Thymus (tissue), 14 donors: ENCODE results near the gene FMN2. TPM values are rescaled to one million over a fixed set of nuclear protein-coding genes. Genes with fewer than 3 reads are reported as not detected.

Experiments used
- DNase-seq, 9 donors: peaks; one replicate each; pipeline ENCODE4 v3.0.0-alpha.2; 2013; ENCODE audit warnings: low spot score in 9 of 9, low read depth in 6 of 9, missing footprints in 1 of 9
- H3K27ac ChIP-seq, 2 donors: one replicate each; pipeline ENCODE4 v1.5.1; 2013; ENCODE audit warnings: control low read depth in 1 of 2, low read depth in 1 of 2, low read length in 1 of 2, mild to moderate bottlenecking in 1 of 2, moderate library complexity in 1 of 2
- H3K27me3 ChIP-seq, 2 donors: one replicate each; pipeline ENCODE4 v1.5.1; 2013; ENCODE audit warnings: low read length in 1 of 2; ENCODE audit not compliant: control insufficient read depth in 2 of 2, insufficient read depth in 1 of 2
- H3K36me3 ChIP-seq, 2 donors: one replicate each; pipeline ENCODE4 v1.5.1; 2013; ENCODE audit warnings: low read length in 1 of 2, mild to moderate bottlenecking in 1 of 2, moderate library complexity in 1 of 2; ENCODE audit not compliant: control insufficient read depth in 2 of 2, insufficient read depth in 2 of 2
- H3K4me1 ChIP-seq, 2 donors: one replicate each; pipeline ENCODE4 v1.5.1; 2013; ENCODE audit warnings: low read length in 2 of 2; ENCODE audit not compliant: control insufficient read depth in 2 of 2, insufficient read depth in 2 of 2
- H3K4me3 ChIP-seq, 2 donors: one replicate each; pipeline ENCODE4 v1.5.1; 2013; ENCODE audit warnings: low read length in 2 of 2, control low read depth in 1 of 2, mild to moderate bottlenecking in 1 of 2
- H3K9me3 ChIP-seq, 2 donors: one replicate each; pipeline ENCODE4 v1.5.1; 2013; ENCODE audit warnings: low read length in 1 of 2, mild to moderate bottlenecking in 1 of 2; ENCODE audit not compliant: control insufficient read depth in 2 of 2, insufficient read depth in 1 of 2
- WGBS: extraction: QIAGEN DNeasy Blood & Tissue Kit; methylation state at CpG from one replicate; pipeline ENCODE4 v1.1.7; 2013; 5-methylcytosine and 5-hydroxymethylcytosine counted together
- long read RNA-seq, 10 donors: transcript quantifications; one replicate each; lab custom pipeline, GENCODE V29; 2026
- polyA plus RNA-seq: library from polyadenylated mRNA; stranded (reverse); fragments of 200-250 nt; gene quantifications from one replicate; pipeline ENCODE4 v1.2.3, GENCODE V29; 2013
- total RNA-seq: library from RNA; stranded (reverse); fragments of 120-200 nt; gene quantifications from one replicate; pipeline ENCODE4 v1.2.4, GENCODE V29; 2013
- donor health status: healthy.

FMN2 gene
- total RNA-seq: 0.24 TPM
- polyA plus RNA-seq: 0.14 TPM
- long read RNA-seq, donor 1: 0 reads
- long read RNA-seq, donor 2: 0 reads
- long read RNA-seq, donor 3: 0 reads
- long read RNA-seq, donor 4: 0 reads
- long read RNA-seq, donor 5: 0 reads
- long read RNA-seq, donor 6: 0 reads
- long read RNA-seq, donor 7, partial matches to known transcripts: 6 of 6 reads
- long read RNA-seq, donor 7, other reads (novel, unspliced or antisense): 0 of 6 reads
- long read RNA-seq, donor 8: 0 reads
- long read RNA-seq, donor 9: 0 reads
- long read RNA-seq, donor 10: 0 reads

DNA sequence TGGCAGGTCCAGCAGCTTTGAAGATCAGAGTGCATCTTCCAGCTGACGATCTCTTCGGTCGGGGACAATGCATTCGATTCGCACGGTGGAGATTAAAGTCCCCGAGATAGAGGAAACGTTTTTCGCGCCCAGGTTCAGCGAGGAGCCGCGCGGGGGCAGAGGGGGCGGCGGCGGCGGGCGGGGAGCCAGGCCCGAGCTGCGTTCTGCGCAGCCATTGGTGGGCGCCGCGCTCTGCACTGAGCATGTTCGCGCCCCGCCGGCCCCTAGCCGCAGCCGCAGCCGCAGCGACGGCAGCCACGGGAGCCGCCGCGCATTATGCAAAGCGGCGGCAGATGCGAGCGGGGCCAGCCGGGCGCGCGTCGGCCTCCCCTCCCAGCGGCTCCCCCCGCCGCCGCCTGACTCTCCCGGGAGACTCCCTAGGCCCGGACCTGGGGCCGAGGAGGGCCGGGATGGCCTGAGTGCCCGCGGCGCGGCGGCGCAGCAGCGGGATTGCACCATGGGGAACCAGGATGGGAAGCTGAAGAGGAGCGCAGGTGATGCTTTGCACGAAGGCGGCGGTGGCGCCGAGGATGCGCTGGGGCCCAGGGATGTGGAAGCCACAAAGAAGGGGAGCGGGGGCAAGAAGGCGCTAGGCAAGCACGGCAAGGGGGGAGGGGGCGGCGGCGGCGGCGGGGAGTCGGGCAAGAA is at the start of gene FMN2:
Gene FMN2 (plus strand): TSS at position 270 of the 687 bp plus-strand sequence. CDS start 227 bp downstream, at position 497.
- Histone ChIP-seq H3K27ac (no peak within 1 kb of the TSS), H3K4me3 (peak within 1 kb of the TSS in 1 of 2 donors; percentile 18), H3K36me3 (no peaks in the 10 kb centered on the region), H3K27me3 (peaks cover 35 to 64% of the 10 kb centered on the region in 2 donors), H3K9me3 (peaks cover 0 to 4% of the 10 kb centered on the region in 2 donors), H3K4me1 (no peaks in the 10 kb centered on the region)
- under 1% methylated on average over 78 of the region's 78 CpGs for WGBS
- DNase-seq: peak in 2 of 9 donors; percentile 6 to 13

DNA sequence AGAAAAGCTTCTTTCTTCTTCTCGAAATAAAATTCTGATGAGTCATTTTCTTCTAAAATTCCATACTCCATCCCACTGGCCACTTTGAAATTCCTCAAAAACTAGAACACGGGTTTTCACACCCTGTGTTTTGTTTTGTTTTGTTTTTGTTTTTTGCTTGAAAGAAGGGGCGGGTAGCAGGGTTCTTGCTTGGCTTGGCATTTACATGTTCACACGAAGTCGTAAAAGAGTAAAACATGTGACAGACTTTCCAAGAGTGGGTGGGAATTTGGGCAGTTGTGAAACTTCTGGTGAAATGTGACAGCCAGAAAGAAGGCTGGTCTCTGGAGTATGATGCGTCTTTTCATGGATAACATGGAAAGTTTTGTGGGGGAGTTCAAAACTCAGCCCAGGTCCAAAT is 47.1 kb upstream of the FMN2 start:
- H3K27me3 ChIP-seq: no peaks in the 10 kb centered on the region
- DNase-seq: no peak
- no peaks in the 10 kb centered on the region for H3K9me3 ChIP-seq
- H3K4me3 ChIP-seq: no peak overlapping the region
- no peaks in the 10 kb centered on the region for H3K36me3 ChIP-seq
- H3K4me1 ChIP-seq: no peaks in the 10 kb centered on the region
- 87% methylated on average over 6 of the region's 6 CpGs for WGBS
- no peak overlapping the region for H3K27ac ChIP-seq

DNA sequence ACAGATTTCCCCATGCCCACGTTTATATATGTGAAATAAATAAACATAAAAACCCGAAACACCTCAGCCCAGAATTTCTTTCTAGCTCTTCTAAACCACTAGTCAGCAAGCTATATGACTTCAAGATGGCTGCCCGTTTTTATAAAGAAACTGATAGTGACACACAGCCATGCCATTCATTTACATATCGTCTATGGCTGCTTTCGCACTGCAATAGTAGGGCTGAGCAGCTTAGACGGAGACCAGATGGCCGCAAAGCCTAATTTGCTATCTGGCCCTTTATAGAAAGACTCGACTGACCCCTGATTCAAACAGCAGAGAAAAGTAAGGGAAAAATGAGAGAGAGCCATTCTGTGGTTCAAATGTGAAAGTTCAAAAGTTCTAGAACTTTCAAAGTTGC is 45.7 kb upstream of the FMN2 start:
- Histone ChIP-seq H3K27me3 (no peaks in the 10 kb centered on the region), H3K36me3 (no peaks in the 10 kb centered on the region), H3K4me1 (no peaks in the 10 kb centered on the region), H3K27ac (no peak overlapping the region), H3K4me3 (no peak overlapping the region), H3K9me3 (no peaks in the 10 kb centered on the region)
- no peak for DNase-seq
- WGBS: 96% methylated on average over 8 of the region's 8 CpGs

DNA sequence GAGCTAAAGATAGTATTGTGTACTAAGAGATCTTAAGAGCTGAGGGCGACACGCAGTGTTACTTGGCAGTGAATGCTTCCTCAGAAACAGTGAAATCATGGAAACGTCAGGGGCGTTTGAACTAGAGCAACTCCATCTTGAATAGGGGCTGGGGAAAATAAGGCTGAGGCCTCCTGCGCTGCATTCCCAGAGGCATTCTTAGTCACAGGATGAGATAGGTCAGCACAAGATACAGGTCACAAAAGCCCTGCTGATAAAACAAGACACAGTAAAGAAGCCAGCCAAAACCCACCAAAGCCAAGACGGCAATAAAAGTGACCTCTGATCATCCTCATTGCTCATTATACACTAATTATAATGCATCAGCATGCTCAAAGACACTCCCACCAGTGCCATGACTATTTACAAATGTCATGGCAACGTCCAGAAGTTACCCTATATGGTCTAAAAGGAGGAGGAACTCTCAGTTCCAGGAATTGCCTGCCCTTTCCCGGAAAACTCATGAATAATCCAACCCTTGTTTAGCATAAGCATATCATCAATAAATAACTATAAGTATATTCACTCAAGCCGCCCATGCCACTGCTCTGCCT is 37.5 kb upstream of the FMN2 start:
- Histone ChIP-seq H3K4me3 (no peak overlapping the region), H3K9me3 (no peaks in the 10 kb centered on the region), H3K27me3 (no peaks in the 10 kb centered on the region), H3K4me1 (no peaks in the 10 kb centered on the region), H3K27ac (no peak overlapping the region), H3K36me3 (no peaks in the 10 kb centered on the region)
- WGBS: 89% methylated on average over 9 of the region's 9 CpGs
- DNase-seq: no peak

DNA sequence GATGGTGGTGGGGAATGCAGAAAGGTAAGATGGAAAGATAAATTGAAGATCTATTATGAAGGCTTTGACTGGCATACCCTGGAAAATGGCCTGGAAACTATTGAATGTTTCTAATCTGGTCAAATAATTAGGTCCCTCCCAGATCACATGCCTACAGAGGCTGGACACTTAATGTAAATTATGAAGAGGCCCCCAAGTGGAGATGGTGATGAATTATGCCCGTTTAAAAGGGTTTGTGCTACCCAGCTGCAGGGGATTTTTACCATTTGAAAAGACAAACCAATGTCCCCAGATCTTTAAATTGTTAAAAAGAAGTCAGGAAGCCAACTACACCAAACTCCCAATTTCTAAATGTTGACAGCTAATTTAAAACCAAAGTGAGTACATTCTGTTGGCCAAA is 35.7 kb upstream of the FMN2 start:
- no peaks in the 10 kb centered on the region for H3K27me3 ChIP-seq
- WGBS: 51% methylated on average over 1 of the region's 1 CpG
- no peaks in the 10 kb centered on the region for H3K4me1 ChIP-seq
- no peak overlapping the region for H3K27ac ChIP-seq
- DNase-seq: no peak
- no peak overlapping the region for H3K4me3 ChIP-seq
- H3K9me3 ChIP-seq: no peaks in the 10 kb centered on the region
- H3K36me3 ChIP-seq: no peaks in the 10 kb centered on the region

DNA sequence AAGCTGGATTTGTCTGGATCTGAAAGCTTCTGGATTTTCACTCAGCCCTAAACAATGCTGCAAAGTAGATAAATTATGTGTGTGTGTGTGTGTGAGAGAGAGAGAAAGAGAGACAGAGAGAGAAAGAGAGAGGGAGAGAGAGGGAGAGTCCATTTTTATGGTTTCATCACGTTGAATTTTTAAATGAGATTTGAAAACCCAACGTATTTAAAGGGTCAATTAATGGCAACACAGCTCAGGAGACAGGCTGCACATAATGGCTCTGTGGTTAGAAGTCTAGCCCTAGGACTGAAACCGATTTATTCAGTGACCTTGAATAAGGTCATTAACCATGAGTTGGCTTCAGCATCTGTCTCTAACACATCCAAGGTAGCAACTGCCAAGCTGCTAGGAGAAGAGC is 35.3 kb upstream of the FMN2 start:
- 64% methylated on average over 3 of the region's 3 CpGs for WGBS
- no peaks in the 10 kb centered on the region for H3K4me1 ChIP-seq
- H3K9me3 ChIP-seq: no peaks in the 10 kb centered on the region
- H3K27ac ChIP-seq: no peak overlapping the region
- H3K36me3 ChIP-seq: no peaks in the 10 kb centered on the region
- DNase-seq: no peak
- no peak overlapping the region for H3K4me3 ChIP-seq
- no peaks in the 10 kb centered on the region for H3K27me3 ChIP-seq

DNA sequence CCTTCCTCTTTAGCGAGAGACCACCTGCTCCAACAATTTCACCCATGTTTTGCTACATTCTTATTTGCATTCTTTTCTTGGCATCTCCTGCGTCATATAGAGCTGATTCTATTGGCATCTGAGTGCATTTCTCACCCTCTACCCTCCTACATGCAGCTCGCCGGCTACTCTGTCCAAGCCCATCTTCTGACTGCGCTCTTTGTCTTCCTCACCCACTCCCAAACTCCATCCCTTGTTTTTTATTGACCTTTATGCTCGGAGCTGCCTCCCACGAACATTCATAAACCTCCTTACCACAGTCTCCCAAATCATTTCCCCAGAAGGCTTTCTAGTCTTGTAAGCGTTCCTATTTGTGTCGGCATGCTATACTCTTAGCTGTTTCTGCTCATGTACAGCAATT is 33.6 kb upstream of the FMN2 start:
- Histone ChIP-seq H3K36me3 (no peaks in the 10 kb centered on the region), H3K4me3 (no peak overlapping the region), H3K27ac (no peak overlapping the region), H3K9me3 (no peaks in the 10 kb centered on the region), H3K4me1 (no peaks in the 10 kb centered on the region), H3K27me3 (no peaks in the 10 kb centered on the region)
- no peak for DNase-seq
- 87% methylated on average over 9 of the region's 9 CpGs for WGBS

DNA sequence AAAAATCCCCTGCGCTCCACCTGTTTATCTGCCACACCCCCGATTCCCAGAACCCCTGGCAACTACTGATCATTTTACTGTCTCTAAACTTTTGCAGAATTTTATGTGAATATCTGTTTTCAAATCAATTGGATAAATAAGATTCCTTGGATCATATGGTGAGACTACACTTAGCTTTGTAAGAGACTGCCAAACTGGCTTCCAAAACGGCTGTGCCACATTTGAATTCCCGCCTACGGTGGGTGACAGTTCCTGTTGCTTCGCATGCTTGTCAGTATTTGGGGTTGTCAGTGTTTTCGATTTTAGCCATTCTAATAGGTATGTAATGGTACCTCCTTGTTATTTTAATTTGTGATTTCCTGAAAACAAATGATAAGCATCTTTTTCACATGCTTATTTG is 22.7 kb upstream of the FMN2 start:
- Histone ChIP-seq H3K4me3 (no peak overlapping the region), H3K9me3 (no peaks in the 10 kb centered on the region), H3K4me1 (no peaks in the 10 kb centered on the region), H3K27ac (no peak overlapping the region), H3K36me3 (no peaks in the 10 kb centered on the region), H3K27me3 (no peaks in the 10 kb centered on the region)
- DNase-seq: no peak
- WGBS: 94% methylated on average over 7 of the region's 7 CpGs

DNA sequence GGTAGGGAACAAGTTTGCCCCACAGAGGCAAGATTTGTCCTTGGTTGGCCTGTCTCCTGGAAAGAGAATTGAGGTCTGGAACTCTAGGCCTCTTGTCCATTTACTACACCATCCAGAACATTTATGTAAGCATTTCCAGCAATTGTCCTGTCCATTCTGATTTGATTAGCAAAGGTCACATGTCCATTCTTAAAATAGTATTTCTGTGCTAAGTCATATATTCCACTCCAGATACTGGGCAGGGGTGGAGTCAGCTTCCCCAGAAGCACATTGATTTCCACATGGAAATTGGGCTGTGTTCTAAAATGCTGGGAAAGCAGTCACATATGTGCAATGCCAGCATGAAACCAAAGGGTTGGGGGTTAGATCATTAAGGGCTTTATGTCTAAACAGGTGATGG is 21.5 kb upstream of the FMN2 start:
- Histone ChIP-seq H3K9me3 (no peaks in the 10 kb centered on the region), H3K4me1 (no peaks in the 10 kb centered on the region), H3K4me3 (no peak overlapping the region), H3K27me3 (no peaks in the 10 kb centered on the region), H3K27ac (no peak overlapping the region), H3K36me3 (no peaks in the 10 kb centered on the region)
- no peak for DNase-seq
